Dermis blood vessel endothelial cell (primary cell): ENCODE data around the gene PFKFB1. TPM values are rescaled to one million over a fixed set of nuclear protein-coding genes. Genes with fewer than 3 reads are reported as not detected.

ENCODE experiments used
- DNase-seq: peaks from one replicate; pipeline ENCODE4 v3.0.0; 2010
- total RNA-seq: library from RNA; depleted of rRNA; stranded (reverse); fragments of >200 nt; gene quantifications from 2 replicates; pipeline ENCODE4 v1.2.3, GENCODE V29; 2014

Gene PFKFB1
- total RNA-seq, result 0.05 TPM in 1 of 2 replicates, not detected in the other

- no peak for DNase-seq
Measured at GRCh38 chrX:54994099-54994498, at the start of gene PFKFB1. PFKFB1 (minus strand) TSS chrX:54994188; CDS start chrX:54994007, 181 bp downstream.

GRCh38 chrX:55041514-55041913 is 47.5 kb upstream of the PFKFB1 start:
- no peak for DNase-seq

- DNase-seq, result no peak
Measured at GRCh38 chrX:55039471-55039870, 45.5 kb upstream of the PFKFB1 start.

DNA sequence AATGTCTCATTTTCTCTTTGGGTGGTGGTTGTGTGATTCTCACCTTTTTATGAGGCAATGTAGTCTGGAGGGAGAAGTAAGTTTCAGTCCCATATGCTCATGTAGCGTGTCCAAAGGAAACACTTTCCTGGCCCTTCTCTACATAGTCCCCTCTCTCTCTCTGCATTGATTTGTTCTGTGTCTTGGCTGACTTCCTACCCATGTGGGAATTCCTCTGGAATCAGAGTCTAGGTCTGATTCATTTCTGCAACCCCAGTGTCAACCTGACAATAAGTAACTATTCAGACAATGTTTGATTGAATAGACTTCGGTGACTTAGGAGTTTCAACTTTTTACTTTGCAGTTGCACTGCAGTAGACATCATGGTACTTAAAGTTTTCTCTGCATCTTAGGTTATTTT is 39.4 kb upstream of the PFKFB1 start:
- no peak for DNase-seq

DNA sequence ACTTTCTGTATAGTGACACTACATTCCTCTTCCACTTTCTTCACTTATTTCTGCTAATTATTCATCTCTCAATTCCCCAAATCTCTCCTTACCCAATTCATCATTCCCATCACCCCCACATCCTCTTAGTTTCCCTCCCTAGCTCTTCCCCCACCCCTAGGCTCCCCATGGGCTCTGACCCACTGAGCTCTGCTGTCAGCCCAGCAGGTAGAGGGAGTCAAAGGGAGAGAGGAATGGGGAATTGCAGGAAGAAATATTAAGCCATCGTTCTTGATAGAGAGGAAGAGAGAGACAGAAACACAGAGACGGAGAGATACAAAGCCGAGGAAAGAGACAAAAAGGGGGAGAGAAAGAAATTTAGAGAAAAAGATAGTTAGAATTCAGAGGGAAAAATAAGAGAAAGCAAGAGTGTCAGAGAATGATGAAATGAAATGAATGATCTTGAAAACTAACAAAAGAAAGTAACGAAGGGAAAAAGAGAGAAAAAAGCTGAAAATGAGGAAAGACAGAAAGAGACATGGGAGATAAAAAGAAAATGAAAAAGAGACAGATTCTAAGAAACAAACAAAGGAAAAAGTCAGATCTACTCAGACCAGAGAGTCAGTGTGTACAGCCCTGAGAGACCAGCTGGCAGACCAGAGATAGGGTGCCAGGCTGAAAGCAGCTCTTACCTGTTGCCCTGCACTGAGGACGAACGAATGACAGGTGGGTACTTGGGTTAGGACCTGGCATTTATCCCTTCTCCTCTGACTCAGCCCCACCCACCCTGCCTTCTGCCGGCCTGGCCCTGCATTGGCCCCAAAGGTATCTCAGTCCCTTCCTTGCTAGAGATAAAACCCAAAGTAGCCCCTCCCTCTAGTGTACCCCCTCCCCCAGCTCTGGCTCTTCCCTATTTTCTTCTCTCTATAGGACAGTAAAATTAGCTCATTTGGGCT is 36.5 kb upstream of the PFKFB1 start, which contains the start of gene ALAS2:
Gene ALAS2 (minus strand): TSS at position 707 of the 935 bp plus-strand sequence. CDS start 4,977 bp downstream, outside the sequence.
- no peak for DNase-seq

GRCh38 chrX:55029291-55029690 is 35.3 kb upstream of the PFKFB1 start:
- no peak for DNase-seq

- no peak for DNase-seq
Measured at GRCh38 chrX:55028611-55029010, 34.6 kb upstream of the PFKFB1 start.

GRCh38 chrX:55028040-55028439 is 34.1 kb upstream of the PFKFB1 start:
- DNase-seq, result no peak

- DNase-seq, result no peak
Measured at GRCh38 chrX:55026840-55027239, 32.9 kb upstream of the PFKFB1 start.

GRCh38 chrX:55026143-55026542 is 32.2 kb upstream of the PFKFB1 start:
- DNase-seq, result no peak

GRCh38 chrX:55014897-55015299 is 20.9 kb upstream of the PFKFB1 start:
- no peak for DNase-seq

GRCh38 chrX:55011294-55011693 is 17.3 kb upstream of the PFKFB1 start:
- peak; percentile 5 for DNase-seq

- peak; percentile 23 for DNase-seq
Measured at GRCh38 chrX:55008571-55009358, 14.8 kb upstream of the PFKFB1 start.

DNA sequence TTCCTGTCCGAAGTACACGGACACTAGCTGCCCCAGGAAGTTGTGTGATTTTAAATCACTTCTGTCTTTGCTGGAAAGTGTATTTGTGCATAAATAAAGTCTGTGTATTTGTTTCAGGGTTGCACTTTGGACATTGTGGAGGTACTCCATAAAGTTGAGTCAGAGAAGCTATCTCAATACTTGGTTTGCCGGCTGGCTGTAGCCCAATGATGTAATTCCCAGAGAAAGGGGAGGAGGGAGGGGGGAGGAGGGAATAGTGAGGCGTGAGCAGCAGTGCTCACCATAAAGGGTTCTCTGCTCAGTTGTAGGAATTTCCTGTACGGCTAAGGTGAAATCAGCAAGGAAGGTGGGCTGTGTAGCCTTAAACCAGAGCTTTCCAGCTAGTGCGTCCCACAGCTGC is 13.7 kb upstream of the PFKFB1 start:
- peak; percentile 51 for DNase-seq

- DNase-seq, result no peak
Measured at GRCh38 chrX:55006827-55007621, 13.0 kb upstream of the PFKFB1 start.

DNA sequence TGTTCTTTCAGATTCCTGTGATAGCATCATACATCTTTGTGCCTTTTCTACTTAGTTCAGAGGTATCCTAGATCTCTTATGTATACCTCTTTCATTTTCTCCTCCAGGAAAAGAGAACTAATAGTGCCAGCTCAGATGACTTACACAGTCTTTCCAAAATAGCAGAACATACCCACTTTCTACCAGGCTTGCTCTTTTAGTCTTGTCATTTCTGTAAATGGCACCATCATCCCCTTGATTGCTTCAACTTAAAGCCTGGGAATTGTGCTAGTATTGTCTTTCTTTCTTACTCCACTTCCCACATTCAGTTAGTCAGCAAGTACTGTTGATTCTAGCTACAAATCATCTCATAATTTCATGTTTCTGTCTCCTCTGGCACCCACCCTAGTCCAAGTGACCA is 11.3 kb upstream of the PFKFB1 start:
- no peak for DNase-seq

GRCh38 chrX:55004231-55004630 is 10.2 kb upstream of the PFKFB1 start:
- DNase-seq, result no peak

DNA sequence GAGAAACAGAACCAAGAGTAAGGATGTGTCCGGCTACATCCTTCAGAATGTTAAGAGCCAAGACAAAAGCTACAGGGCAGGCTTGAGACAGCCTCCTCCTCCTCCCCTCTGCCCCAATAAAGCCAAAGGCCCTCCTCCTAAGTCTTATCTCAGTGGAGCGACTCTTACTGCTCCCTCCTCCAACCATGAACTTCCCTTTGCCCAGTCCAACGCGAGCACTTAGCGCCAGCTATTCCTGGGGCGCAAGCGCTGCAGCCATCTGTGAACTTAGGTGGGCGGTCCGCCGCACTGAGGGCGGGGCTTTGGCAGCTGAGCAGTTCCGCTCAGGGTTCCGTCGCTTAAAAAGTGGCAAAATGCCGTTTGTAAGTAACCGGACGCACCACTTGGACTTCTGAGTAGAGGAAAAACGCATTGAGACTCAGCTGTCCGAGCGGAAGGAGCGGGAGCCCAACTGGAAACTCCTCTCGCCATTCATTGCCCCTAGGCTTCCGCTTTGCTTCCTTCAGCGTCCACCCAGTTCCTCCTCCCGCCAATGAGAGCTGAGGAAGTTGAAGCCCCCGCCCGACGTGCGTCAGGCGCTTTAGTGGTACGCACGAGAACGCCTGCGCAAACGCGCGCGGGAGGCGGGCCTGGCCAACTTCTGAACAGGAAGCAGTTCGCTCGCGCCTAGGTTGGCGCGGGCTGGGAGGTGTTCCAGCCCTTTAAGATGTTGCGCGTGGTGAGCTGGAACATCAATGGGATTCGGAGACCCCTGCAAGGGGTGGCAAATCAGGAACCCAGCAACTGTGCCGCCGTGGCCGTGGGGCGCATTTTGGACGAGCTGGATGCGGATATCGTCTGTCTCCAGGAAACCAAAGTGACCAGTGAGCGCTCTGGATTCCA is 6.0 kb upstream of the PFKFB1 start, which contains the start of gene APEX2:
Gene APEX2 (plus strand): TSS at position 647 of the 882 bp plus-strand sequence. CDS start 60 bp downstream, at position 707.
- DNase-seq, result peak; percentile 94

GRCh38 chrX:54995621-54996020 is 1.6 kb upstream of the PFKFB1 start:
- DNase-seq, result no peak

DNA sequence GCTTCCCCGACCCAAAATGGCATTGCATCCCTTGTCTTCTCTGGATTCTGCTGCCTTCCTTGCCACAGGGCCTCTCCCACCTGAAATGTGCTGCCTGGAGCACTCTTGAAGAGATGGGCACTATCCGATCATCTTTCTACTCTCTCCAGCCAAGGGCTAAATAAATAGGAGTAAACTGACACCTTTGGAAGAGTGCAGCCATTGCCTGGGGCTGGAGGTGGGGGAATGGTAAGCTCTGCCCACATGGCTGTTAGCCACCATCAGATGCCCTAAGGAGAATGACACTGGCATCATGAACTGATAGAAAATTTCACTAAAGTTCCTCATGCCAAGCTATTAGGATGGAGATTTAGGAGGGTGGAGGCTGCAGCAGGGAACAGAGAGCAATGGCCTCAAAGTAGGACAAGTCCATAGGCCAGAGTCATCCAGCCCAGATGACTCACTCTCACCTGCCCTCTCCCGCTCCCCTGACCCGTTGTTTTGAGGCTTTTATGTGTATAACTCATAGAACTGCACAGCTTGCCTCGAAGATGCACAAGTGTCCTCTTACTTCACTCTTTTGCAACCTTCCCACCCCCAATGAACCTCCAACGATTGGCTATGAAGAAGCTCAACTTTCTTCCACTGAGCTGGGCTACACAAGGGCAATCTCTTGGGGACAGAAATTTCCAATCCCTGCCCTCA is 822 bp upstream of the PFKFB1 start:
- DNase-seq, result no peak
